Panc1 (cell line): ENCODE measurements around the gene DAPP1. TPM values are rescaled to one million over a fixed set of nuclear protein-coding genes. Genes with fewer than 3 reads are reported as not detected.

ENCODE experiments used
- ATAC-seq: fragments of 200-7000 bp; cut with Tn5 transposase; 2 replicates; pipeline ENCODE4 v1.9.1; 2020; ENCODE audit warnings: mild to moderate bottlenecking, moderate library complexity
- BruUV-seq: library from RNA; stranded (reverse); fragments of 400-500 nt; replicated peaks from 2 replicates; lab custom pipeline; 2021; lab: Mats Ljungman, UMichigan
- CTCF ChIA-PET: fragments of 300-600 bp; sonication (Branson Sonifier 250); formaldehyde crosslinking; loops from one replicate; lab custom pipeline; 2022; ENCODE audit warnings: antibody characterized with exemption; lab: Charles Lee
- POLR2A ChIA-PET: fragments of 300-600 bp; sonication (Branson Sonifier 250); formaldehyde crosslinking; loops from one replicate; lab custom pipeline; 2022; ENCODE audit warnings: antibody characterized with exemption; lab: Charles Lee
- DNase-seq: peaks from one replicate; pipeline ENCODE4 v3.0.0-alpha.2; 2010; ENCODE audit warnings: low read depth, low spot score
- H3K27ac ChIP-seq: 2 replicates; pipeline ENCODE4 v1.5.1; 2011; ENCODE audit warnings: mild to moderate bottlenecking, low read length, inconsistent platforms
- H3K27me3 ChIP-seq: fragments of 200-500 bp; sonication (Bioruptor generic); 2 replicates; pipeline ENCODE4 v1.6.0; 2014; ENCODE audit warnings: low read length, inconsistent platforms; ENCODE audit not compliant: control insufficient read depth, insufficient read depth
- H3K36me3 ChIP-seq: fragments of 200-500 bp; sonication (Bioruptor generic); 2 replicates; pipeline ENCODE4 v1.5.1; 2014; ENCODE audit warnings: inconsistent platforms, mild to moderate bottlenecking, low read length, moderate library complexity; ENCODE audit not compliant: control insufficient read depth, insufficient read depth
- H3K4me1 ChIP-seq: 2 replicates; pipeline ENCODE4 v1.5.1; 2011; ENCODE audit warnings: inconsistent platforms, mild to moderate bottlenecking, low read length, moderate library complexity; ENCODE audit not compliant: control insufficient read depth, insufficient read depth
- H3K4me3 ChIP-seq, 2 experiments: 2 replicates each; pipeline ENCODE4 v1.5.1; 2011 to 2012; ENCODE audit warnings: low read depth in 2 of 2, low read length in 2 of 2, mild to moderate bottlenecking in 2 of 2, inconsistent platforms in 1 of 2, moderate library complexity in 1 of 2
- H3K9me3 ChIP-seq: fragments of 200-500 bp; sonication (Bioruptor generic); 2 replicates; pipeline ENCODE4 v1.5.1; 2014; ENCODE audit warnings: low read depth, mild to moderate bottlenecking, inconsistent platforms, low read length, moderate library complexity; ENCODE audit not compliant: control insufficient read depth, insufficient read depth
- CTCF ChIP-seq: fragments of 450-650 bp; IDR thresholded peaks from 2 replicates; pipeline ENCODE4 v1.5.1; 2017; ENCODE audit warnings: mild to moderate bottlenecking
- POLR2AphosphoS5 ChIP-seq: IDR thresholded peaks from 2 replicates; pipeline ENCODE4 v1.6.1; 2012; ENCODE audit warnings: mild to moderate bottlenecking, low read depth, low read length, moderate library complexity
- REST ChIP-seq, 2 experiments: IDR thresholded peaks; 2 replicates each; pipeline ENCODE4 v1.6.1; 2011 to 2012; ENCODE audit warnings: low read depth in 2 of 2, control low read depth in 1 of 2, low read length in 1 of 2, mild to moderate bottlenecking in 1 of 2, moderate library complexity in 1 of 2; ENCODE audit not compliant: insufficient read depth in 1 of 2
- SIN3A ChIP-seq: IDR thresholded peaks from 2 replicates; pipeline ENCODE4 v1.6.1; 2012; ENCODE audit warnings: low read depth, mild to moderate bottlenecking, low read length, moderate library complexity, borderline replicate concordance; ENCODE audit not compliant: insufficient read depth
- TCF7L2 ChIP-seq: IDR thresholded peaks from 2 replicates; pipeline ENCODE4 v1.6.1; 2011; ENCODE audit warnings: mild to moderate bottlenecking, low read depth, low read length, inconsistent platforms
- in situ Hi-C: cut with HindIII; loops from 2 replicates; pipeline ENCODE4 v1.10.0; 2016; ENCODE audit warnings: low sequenced_read_pairs, low pct_unique_long_range_greater_than_20kb
- intact Hi-C: fragments of 100-400 bp; cut with micrococcal nuclease; formaldehyde crosslinking; loops from one replicate; pipeline ENCODE4 v1.10.0; 2022; ENCODE audit not compliant: unreplicated experiment
- total RNA-seq: library from RNA; stranded (reverse); gene quantifications from one replicate; pipeline ENCODE4 v1.2.1, GENCODE V29; 2021; ENCODE audit not compliant: unreplicated experiment

DAPP1 gene
- total RNA-seq, 1 experiment from 2014 or later = not detected

DNA sequence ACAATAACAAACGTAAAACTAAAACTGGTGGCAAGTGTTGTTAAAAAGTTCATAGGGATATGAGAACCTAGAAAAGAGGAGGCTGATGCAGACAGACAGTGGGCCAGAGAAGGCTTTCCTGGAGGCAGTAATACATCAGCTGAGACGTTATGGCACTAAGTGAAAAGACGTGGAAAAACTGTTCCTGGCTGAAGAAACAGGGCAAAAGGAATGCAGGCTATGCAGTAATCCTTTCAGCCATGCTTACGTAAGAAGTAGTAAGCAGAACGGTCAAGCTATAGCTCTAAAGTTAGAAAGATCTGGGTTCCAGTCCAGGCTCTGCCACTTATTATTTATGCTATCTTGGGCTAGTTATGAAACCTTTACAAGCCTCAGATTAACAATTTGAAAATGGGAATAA lies 71.2 kb downstream of the DAPP1 start:
- intact Hi-C loops = loop anchor here (5.0 kb wide), 1 partner anchor 326 kb away; the partner anchor contains the start of gene TRMT10A
- Histone ChIP-seq H3K4me1 (no peaks in the 10 kb centered on the region), H3K36me3 (peaks cover 20% of the 10 kb centered on the region; the same call in 1 of the 2 replicates), H3K9me3 (no peaks in the 10 kb centered on the region), H3K27ac (no peak overlapping the region), H3K4me3 (no peak overlapping the region), H3K27me3 (no peaks in the 10 kb centered on the region)
- no peak for ATAC-seq
- in situ Hi-C loops = no loop called here
- TF ChIP-seq POLR2AphosphoS5 (no peak), SIN3A (no peak), CTCF (no peak), REST (IDR thresholded peaks at IDR 0.05; ENCODE audit: insufficient read depth in 1 of 2, low read depth in 2 of 2, low read length in 1 of 2) (no peak), TCF7L2 (no peak)
- no peak for DNase-seq
- no TSS peak for BruUV-seq
- POLR2A ChIA-PET = no interaction called here
- CTCF ChIA-PET = no interaction called here

- Histone ChIP-seq H3K4me1 (no peaks in the 10 kb centered on the region; the same call in 1 of the 2 replicates), H3K27me3 (no peaks in the 10 kb centered on the region), H3K36me3 (peaks cover 7% of the 10 kb centered on the region; the same call in 1 of the 2 replicates), H3K27ac (no peak overlapping the region), H3K4me3 (no peak overlapping the region), H3K9me3 (no peaks in the 10 kb centered on the region)
- CTCF ChIA-PET = no interaction called here
- in situ Hi-C loops = no loop called here
- intact Hi-C loops = loop anchor here (10.0 kb wide), 1 partner anchor 53 kb away; the partner anchor contains the start of gene DNAJB14
- POLR2A ChIA-PET = no interaction called here
- DNase-seq (no peak), ATAC-seq (no peak)
- BruUV-seq = no TSS peak
- no peak for TF ChIP-seq REST (IDR thresholded peaks at IDR 0.05; ENCODE audit: insufficient read depth in 1 of 2, low read depth in 2 of 2, low read length in 1 of 2)
These were observed 74.7 kb downstream of the DAPP1 start for GRCh38 chr4:99891351-99891750.
